Dedifferentiated amniotic fluid mesenchymal stem cell (primary cell): ENCODE data around the gene GRIA3.

Experiments
- DNase-seq: peaks from one replicate; pipeline ENCODE4 v3.0.0-alpha.2; 2016; ENCODE audit errors: extremely low spot score

GRIA3 gene

DNA sequence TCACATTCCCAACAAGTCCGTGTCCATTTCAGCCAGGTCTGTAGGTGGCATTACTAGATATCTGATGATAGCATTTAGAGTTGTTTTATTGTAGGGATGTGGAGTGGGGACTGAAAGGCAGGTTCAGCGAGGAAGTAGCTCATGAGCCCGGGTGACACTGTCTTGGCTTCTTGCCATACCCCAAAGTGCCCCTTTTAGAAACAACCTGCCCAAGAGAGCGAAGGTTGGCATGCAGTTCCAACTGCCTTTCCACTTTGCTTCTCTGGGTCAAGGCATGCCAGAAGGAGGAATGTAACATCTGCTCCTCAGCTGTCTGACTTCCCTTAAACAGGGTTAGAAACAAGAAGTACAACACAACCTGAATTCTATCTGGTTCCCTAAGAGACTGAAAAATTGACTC lies 9.0 kb downstream of the GRIA3 start:
- DNase-seq: no peak

DNA sequence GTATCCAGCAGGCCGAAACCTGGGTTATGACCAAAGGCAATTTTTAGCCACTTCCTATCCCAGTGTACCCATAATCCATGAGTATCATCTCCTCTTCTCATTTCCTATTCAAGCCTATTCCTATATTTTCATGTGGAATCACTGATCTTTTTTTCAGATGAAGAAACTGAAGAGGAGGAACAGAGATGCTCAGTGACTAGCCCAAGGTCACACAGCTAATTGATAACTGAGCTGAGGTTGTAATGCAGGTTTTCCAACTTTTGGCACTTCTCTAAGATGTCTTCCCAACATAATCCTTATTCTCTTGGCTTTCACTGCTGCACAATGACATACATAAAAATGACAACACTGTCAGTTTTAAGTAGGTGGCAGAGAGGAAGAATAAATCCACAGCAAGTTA lies 15.3 kb downstream of the GRIA3 start:
- DNase-seq: no peak

DNA sequence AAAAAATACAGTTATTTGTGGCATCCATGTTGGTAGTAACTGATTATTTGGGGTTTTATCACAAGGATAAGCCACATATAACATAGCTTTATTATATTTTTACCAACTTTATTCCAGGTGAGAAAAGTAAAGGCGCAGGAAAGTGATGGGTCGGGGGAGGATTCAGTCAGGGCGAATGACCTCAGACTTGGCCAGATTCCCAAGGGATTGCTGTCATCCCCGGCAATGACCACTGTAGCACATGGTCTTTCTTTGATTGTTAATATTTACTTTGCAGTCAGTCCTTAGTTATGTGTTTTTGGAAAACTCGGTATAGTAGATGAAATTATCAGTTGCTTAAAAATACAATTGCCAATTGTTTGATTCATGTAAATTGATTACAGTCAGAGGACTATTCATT lies 17.6 kb downstream of the GRIA3 start:
- no peak for DNase-seq

DNA sequence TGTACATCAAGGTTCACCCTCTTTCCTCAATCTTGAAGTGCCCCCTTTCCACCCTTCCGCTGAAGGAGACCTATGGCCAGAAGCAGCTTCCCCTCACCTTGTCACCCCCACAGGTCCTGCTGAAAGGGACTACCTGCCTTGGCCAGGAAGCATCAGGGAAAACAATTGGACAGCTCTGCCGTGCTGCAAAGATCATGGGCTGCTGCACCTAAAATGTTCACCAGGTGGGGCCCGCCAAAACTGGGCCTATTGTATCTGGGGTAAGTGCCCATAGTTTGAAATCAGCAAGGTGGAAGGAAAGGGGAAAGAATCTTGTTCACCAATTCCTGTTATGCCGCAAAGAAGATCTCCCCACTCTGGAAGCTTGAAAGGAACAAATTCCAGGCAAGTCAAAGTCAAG lies 18.4 kb downstream of the GRIA3 start:
- no peak for DNase-seq

DNA sequence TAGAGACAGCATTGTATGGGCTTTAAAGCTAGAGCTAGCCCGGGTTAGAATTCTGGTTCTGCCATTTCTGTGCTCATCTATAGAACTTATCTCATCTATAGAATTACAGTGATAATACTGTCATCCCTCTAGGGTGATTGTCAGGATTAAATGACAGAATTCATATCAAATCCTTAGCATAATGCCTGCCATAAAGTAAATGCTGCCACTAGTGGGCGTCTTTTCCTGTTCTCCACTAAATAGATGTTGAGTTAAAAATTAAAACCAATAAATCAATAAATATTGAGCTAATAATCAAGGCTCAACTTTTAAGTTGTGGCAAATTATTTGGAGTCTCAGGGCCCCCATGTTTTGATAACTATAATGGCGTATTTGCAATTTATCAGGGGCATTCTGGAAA lies 19.7 kb downstream of the GRIA3 start:
- no peak for DNase-seq

DNA sequence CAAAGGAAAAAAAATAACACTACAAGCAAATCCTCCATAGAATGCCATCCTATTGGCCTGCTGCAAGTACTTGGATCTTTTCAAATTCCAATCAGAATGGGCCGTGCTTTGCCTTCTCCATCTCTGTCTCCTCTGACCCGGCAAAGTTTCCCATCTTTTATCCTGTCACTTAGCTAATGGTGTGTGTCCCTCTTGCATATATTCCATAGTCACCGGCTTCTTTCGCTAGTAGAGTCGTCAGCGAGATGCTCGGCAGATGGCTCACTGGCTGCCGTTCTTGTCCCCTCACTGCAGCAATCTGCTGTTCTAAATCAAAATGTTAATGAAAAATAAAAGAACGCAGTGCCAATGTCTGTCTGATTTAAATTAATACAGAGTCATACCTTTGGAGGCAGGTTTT lies 22.1 kb downstream of the GRIA3 start:
- DNase-seq: no peak

DNA sequence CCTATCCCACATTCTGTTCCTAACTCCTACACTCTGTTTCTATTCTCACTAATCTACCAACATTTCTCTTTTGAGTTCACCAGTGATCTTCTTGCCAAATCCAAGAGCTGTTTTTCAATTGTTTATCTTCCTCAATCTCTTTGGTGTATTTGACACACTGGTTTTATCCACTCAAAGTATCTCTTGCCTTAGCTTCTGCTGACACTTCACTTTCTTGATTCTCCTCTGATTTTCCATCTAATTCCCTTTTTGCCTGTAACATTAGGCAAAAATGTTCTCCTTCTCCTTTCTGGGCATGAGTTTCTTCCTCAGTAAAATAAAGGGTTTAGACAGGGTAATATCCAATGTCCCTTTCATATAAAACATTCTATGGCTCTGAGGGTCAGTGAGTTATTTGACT lies 26.2 kb downstream of the GRIA3 start:
- DNase-seq: no peak

DNA sequence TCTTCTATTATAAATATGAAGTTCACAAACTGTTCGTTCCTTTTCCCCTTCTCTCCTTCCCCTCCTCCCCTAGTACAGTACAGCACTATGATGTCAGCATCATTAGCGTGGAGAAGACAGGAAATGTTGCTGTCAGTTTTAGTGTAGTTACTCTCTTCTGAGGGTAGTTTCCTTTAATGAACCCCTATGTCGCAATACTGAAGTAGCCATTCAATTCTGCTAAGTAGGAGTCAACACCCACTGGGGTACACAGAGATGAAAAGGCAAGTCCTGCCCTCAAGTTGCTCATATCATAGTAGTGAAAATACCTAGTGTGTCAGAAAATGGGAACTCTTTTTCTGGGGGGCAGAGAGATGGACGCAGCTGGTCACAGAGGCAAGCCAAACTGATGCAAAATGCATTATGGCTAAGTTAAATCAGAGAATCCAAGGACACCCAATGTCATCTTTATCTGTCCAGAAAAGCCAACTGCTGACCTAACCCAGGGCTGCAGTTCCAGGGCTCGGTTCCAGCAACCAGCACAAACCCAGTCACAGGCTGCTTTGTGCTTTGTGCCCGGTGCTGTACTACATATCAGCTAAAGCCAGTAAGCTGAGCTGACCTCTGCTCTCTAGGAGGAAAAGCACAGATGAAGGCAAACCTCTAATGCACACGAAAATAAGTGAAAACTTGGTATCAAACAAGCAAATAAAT lies 31.5 kb downstream of the GRIA3 start:
- DNase-seq: no peak

DNA sequence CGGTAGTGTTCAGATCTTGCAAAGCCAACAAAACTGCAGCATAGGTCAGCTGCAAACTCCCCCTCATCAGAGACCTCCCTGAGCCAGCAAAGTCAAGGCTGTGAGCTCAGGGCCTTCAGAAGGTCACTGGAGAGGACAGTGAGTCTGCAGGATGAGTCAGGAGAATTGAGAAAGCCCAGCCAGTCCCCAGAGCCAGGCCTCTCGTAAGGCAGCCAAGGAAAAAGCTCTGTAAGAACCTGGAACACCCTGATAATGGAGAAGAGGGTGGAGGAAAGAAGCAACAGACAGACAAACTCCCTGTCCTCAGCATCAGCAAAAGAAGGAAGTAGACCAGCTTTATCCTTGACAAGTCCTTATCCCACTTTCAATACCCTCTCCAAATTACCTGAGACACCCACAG lies 33.0 kb downstream of the GRIA3 start:
- peak; percentile 40 for DNase-seq

DNA sequence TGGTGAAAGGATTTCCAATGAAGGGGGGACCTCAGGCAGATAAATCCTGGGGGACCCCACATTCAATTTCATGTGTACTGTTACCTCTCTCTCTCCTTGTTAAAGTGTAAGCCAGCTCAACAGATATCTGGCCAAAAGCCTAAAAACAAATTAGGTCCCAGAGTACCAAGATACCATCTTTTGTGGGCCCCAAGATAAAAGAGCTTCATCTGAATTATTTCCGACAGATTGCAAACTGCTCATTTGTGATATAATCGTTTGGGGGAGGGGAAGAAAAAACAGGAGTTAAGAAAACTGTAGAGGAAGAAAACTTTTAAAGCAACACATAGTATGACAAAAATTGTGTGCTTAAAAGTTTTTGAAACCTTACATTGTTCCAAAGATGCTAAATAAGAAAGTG lies 33.6 kb downstream of the GRIA3 start:
- no peak for DNase-seq

DNA sequence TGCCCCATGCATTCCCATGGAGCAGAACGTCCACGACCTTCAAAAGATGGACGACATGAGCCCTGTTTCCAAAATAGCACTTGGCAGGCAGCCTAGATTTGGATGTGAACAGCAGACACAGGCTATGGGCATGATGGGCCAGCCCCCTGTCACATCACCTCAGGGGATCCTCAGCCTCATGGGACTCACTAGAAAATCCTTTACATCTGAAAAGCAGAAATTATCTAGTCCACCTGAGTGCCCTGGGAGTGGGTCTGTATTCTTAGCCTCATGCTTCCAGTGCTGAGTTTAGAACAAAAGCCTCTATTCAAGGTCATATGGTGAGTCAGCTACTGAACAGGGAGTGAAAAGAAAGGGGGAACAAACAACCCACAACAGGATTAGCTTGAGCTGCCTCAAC lies 35.8 kb downstream of the GRIA3 start:
- no peak for DNase-seq

DNA sequence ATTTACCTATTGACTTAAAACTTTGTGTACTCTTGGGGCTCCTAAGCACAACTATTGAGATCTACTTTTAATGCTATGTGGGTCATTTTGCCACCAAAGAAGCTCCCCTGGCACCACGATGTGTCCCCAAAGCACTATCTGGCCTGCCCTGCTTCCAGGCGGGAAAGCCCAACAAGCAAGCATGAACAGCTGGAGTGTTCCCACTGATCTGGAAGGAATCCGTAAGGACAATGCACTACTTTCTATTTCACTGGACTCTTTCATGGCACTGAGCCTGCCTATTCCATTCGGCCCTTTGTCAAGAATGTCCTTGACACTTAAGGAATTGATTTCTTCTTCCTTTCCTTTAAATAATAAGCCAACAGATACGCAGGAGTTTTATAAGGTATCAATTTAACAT lies 38.8 kb downstream of the GRIA3 start:
- no peak for DNase-seq

DNA sequence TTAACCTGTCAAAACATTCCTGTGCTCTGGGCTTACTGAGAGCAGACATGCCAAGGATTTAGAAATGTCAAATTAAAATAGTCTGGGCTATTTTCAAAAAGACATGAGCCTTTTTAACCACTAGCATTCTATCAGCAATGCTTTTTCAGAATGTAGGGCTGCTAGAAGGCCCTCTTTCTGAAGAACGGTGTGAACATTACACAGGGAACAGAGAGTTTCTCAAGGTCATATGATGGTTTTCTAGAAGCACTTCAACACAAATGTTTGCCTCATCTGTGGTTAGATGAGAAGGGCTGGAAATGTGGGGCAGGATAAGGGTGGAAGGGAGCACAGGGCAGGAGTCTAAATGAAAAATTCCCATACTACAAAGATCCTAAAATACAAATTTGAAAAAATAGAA lies 39.3 kb downstream of the GRIA3 start:
- DNase-seq: no peak

DNA sequence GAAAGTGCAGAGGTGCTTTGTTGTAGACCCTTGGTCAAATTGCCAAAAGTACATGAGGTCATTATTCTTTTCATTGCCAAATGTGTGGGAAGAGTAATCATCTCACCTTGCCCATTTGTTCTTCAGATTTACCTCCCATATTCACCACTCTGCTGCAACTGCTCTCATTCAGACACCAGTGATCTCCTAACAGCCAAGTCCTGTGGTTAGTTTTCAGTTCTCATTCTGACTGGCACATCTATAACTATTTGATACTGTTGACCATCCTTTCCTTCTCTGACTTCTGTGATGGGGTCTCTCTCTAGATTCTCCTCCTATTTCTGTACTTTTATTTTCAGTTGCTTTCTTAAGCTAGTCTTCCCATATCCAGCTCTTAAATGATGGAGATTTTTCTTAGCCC lies 39.8 kb downstream of the GRIA3 start:
- DNase-seq: no peak

DNA sequence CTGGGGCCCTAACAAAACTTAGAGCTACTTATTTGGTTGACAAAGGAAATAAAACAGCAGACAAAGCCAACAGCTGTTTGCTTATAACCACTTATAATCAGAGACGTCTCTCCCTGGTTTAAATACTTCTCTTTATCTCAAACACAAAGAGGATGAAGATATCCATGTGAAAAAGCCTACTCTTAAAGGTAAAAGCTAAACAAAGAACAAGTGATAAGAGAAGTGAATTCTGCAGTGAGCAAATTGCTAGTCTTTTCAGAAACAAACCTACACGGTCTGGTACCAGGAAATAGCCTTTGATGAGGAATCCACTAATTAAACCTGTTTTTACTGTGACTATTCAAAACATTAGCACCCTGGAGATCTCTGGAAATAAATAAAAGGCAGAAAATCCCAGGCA lies 46.7 kb downstream of the GRIA3 start:
- no peak for DNase-seq

DNA sequence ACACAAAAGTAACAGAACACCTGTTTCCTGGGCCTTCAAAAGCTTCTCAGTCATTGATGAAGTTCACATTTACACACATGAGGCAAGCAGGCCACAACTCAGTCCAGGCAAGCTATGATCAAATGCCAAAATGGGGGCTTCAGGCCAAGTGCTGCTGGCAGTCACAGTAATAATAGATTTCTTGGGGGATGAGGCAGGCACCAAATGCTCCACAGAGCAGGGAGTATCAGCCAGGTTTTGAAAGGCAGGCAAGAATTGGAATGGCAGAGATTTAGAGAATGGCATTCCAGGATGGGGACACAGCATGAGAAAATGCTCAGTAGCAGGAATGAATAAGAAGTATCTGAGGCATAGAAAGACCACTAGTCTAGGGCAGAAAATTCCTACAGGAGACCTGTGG lies 52.8 kb downstream of the GRIA3 start:
- no peak for DNase-seq

DNA sequence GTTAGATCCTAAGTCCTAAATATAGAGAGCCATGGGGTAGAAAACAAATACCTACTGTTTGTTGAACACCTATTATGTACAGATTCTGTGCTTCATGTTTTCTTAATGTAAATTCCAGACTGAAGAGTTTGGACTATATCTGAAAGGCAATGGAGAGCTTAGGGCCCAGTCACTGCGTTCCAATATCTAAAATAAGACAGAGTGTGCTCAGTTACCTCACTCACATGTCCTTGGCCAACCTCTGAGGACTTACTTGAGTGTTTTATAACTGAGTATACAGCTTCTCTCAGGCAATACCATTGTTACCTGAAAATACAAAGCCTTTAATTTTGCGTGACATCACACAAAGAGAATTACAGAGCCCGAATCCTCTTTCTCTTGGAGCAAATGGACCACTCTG lies 53.2 kb downstream of the GRIA3 start:
- DNase-seq: no peak

DNA sequence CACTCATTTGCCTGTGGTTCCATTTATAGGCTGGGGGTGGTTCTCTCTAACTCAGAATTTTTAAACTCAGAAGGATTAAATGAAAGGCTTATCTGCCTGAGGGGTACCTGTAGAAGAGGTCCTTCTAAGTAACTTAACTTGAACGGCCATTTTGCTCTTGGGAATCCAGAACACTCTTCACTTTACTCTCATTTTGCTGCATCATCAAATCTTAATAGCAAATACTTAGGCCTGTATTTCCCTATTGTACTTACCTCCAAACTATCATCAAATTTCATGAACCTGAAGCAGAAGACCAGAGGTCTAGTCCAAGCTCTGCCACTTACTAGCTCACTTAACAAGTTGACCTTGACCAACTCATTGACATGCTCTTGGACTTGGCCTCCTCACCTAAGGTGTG lies 70.4 kb downstream of the GRIA3 start:
- no peak for DNase-seq

DNA sequence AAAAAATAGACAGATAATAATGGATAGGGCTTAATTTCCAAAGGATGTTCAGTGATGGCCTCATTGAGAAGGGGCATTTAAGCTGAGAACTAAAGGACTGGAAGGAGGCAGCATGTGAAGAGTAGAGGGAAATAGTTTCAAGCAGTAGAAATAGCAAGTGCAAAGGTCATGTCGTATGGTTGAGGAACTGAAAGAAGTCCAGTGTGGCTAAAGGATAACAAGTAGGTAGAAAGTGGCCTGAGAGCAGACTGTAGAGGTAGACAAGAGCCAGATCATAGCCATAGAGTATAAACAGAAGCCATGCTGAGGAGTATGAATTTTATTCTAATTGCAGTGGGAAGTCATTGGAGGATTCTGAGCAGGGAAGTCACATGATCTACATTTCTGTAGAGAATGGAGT lies 72.3 kb downstream of the GRIA3 start:
- no peak for DNase-seq

DNA sequence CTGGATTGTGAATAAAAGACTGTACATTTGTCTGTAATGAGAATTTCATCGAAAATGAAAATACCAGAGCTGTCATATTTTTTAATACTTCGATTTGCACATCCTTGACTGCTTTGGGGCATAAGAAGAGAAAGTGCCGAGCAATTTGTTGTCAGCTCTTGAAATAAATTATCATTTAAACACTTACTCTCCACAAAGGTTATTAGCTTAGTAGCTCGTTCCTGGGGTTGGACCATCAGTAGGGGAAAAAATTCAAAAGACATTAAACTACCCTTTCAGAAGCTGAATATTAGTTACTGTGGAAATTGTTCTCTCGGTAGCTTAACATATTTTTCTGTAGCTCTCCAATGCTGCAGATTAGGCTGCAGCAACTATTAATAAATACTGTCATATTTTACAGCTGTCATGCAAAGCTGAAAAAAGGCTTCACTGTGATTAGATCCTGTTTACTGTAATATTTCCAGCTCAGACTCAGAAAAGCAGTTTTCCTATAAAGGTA lies 76.9 kb downstream of the GRIA3 start:
- DNase-seq: no peak

DNA sequence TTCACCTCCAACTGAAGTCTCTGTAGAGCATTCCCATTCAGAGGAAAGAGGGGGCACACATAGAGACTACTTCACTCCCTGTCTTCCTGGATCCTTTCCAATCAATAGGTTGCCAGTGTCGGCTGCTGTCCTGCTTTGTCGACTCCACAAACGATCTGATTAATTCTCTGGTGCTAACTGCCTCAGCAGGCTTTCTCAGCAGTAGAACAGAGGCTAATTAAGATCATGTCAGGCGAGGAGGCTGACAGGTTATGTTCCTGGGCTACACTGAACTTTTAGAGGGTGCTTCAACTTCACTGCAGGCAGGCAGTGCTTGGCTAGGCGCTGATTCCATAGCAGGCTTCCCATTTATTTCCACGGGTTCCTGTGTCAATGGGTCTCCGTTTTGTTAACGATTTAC lies 79.2 kb downstream of the GRIA3 start:
- no peak for DNase-seq

DNA sequence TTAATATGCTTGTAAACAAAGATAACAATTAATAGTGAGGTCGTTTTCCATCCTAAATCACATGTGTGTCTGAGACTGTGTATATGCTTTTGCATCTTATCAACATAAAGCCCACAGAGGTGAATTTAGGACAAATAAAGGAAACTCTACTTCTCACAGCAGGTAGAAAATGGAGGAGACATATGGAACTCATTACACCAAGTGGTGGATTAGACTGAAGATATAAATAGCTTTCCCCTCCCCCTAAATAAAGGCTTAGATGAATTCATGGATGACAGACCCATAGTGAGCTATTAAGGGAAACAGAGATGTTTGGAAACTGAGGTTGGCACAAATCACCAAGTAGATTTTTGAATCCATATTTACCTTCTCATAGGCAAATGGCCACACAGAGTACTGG lies 79.7 kb downstream of the GRIA3 start:
- DNase-seq: no peak

DNA sequence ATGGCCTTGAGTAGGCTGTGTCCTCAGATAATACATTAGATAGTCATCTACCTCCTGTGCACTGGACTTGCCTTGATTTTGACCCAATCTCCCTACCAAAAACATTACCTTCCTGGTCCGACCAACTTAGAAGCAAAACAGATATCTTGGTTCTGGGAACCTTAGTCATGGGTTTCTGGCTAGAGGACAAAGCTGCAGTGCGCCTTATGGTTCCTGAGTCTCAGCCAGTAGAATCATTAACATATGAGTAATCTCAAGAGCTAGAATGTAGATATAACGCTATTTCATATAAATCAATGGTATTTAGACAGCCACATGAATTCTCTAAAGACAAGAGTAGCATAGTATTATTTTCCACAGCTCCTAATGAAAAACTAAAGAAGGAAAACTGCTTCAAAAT lies 83.1 kb downstream of the GRIA3 start:
- peak; percentile 31 for DNase-seq

DNA sequence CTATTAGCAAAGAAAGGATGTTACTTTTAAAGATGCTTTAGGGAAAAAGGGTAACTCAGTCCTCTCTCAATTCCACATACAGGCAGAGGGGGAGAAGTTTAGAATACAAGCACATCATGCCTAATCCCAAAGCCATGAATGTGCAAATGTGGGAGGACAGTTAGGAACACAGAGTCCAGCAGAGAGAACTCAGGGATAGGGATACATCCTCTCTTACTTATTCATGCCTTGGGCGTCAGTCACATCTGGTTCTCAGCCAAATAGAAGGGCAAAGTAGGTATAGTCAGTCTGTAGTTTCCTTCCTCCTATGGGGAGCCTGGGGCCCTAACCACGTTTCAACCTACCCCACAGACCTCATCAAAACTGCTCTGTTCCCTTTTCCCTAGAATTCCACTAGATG lies 87.8 kb downstream of the GRIA3 start:
- DNase-seq: no peak
